HG03469 (cell line): ENCODE results near the gene GPR62.

Experiments
- ATAC-seq: cut with Tn5 transposase; IDR thresholded peaks from one replicate; pipeline ENCODE4 v1.9.1; 2021; ENCODE audit warnings: mild to moderate bottlenecking, moderate library complexity, moderate number of reproducible peaks; ENCODE audit not compliant: unreplicated experiment

Gene GPR62

GRCh38 chr3:51937611-51938450 lies 17.4 kb upstream of the GPR62 start:
- no peak for ATAC-seq

DNA sequence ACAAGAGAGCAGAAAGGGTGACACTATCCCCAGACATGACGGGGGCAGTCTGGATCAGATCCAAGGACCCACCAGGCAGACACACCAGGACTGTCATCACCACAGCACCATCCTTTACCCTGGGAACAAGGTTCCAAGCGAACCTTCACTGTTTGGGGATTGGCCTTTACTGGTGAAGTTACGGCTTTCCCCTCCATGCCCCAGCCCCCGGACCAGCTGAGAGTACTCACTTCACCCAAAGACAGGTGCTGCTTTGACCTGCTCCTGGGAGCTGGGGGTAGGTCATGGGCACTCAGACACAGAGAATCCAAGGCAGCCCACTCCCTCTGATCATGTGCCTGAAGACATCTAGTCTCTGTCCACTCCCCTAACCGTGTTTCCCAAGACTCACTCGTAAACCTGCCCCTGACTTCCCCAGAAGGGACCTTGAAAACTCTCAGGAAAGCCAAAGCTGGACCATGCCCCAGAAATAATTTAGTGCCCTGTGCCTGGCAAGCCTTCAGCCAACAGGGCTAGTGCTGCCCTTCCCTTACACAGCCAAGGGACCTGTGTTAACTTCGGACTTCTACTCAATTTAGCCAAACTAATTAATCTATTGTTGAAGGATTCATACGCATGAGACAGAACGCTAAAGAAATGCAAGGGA lies 16.3 kb upstream of the GPR62 start:
- ATAC-seq: no peak

GRCh38 chr3:51940648-51941462 lies 14.3 kb upstream of the GPR62 start:
- ATAC-seq: no peak

- no peak for ATAC-seq
These were observed 13.8 kb upstream of the GPR62 start for GRCh38 chr3:51941463-51941797.

- ATAC-seq: peak; percentile 83
These were observed 13.2 kb upstream of the GPR62 start, which contains the start of the genes PARP3 and RRP9 for GRCh38 chr3:51941798-51942602. TSS of gene PARP3 (plus strand) at chr3:51942363. CDS start at chr3:51943356, 993 bp downstream. TSS of gene RRP9 (minus strand) at chr3:51941904. CDS start at chr3:51941867, 37 bp downstream.

DNA sequence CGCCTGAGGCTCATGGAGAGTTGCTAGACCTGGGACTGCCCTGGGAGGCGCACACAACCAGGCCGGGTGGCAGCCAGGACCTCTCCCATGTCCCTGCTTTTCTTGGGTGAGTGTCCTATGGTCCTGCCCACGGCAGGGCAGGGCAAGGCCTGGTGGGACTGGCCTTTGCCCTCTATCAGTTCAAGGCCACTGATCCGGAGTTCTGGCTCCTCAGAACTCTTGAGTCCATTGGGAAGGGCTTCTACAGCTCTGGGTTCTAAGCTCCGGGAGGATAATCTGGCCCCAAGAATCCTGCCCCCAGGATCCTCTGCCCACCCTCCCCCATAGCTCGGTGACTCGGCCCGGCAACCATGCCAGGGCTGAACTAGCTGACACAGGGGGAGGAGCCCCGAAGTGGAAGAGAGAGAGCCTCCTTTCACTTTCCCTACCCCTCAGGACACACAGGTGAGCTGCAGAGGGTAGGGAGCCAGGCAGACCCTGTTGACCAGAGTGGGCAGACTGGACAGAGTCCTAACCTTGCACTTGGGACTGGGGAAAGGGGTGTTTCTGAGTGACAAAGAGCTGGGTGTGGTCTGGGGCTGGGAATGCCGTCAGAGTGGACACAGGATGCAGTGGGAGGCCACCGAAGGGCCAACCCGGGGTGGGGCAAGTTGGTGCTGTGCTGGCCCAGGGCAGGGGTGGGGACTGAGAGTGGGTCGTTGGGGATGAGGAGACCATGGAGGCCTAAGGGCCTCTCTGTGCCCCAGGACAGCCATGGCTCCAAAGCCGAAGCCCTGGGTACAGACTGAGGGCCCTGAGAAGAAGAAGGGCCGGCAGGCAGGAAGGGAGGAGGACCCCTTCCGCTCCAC lies 12.4 kb upstream of the GPR62 start:
- no peak for ATAC-seq

DNA sequence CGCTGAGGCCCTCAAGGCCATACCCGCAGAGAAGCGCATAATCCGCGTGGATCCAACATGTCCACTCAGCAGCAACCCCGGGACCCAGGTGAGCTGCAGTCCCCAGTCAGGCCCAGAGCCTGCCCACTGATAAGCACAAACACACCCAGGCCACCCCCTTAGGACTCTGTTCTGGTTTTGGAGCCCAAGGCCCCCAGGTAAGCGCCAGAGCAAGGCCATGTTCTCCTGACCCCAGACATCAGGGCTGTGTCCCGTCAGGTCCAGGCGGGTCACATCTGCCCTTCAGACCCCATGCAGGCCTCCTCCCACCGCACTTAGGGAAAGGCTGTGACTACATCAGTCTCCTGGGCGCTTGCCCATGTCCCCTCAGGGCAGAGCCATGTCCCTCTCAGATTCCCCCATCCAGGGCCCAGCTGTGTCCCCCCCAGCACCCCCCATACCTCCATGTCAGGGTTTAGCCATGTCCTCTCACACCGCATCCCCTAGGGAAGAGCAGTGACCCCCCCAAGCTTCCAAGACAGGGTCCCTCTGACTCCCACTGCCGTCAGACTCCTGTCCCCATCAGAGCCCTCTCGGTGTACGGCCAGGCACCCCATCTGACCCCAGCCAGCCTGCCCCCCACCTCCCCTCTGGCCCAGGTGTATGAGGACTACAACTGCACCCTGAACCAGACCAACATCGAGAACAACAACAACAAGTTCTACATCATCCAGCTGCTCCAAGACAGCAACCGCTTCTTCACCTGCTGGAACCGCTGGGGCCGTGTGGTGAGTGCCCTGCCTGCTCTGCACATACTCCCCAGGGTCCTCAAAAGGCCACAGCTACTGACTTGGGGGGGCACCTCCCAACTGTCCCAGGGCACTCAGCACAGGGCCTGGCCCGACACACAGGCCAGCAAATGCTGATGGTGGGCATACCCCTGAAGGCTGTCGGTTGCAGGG lies 11.5 kb upstream of the GPR62 start:
- no peak for ATAC-seq

GRCh38 chr3:51944451-51945021 lies 10.6 kb upstream of the GPR62 start:
- ATAC-seq: no peak

GRCh38 chr3:51945031-51945840 lies 9.9 kb upstream of the GPR62 start:
- no peak for ATAC-seq

DNA sequence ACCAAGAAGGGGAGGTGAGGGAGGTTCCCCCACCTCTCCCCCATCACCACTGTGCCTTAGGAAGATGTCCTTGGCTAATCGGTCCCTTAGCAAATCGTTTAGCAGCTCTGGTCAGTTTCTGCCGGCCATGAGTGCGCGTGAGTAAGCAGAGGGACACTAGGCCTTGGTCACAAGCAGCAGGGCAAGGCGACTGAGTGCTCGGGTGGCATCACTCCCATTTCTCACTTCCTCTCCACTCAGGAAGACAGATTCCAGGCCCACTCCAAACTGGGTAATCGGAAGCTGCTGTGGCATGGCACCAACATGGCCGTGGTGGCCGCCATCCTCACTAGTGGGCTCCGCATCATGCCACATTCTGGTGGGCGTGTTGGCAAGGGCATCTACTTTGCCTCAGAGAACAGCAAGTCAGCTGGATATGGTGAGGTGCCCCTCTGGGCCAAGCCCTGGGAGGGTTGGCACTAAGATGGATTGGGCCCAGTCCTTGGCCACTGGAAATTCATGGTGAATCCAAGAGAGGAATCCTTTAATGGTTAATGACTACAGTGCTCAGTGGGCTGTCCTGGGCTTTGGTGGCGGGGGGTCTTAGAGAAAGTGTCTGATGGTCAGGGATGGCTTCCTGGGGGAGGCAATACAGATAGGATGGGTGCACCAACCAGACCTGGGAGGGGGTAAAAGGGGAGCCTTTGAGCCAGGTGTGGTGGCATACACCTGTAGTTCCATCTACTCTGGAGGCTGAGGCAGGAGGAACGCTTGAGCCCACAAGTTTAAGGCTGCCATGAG lies 9.1 kb upstream of the GPR62 start:
- ATAC-seq: no peak

DNA sequence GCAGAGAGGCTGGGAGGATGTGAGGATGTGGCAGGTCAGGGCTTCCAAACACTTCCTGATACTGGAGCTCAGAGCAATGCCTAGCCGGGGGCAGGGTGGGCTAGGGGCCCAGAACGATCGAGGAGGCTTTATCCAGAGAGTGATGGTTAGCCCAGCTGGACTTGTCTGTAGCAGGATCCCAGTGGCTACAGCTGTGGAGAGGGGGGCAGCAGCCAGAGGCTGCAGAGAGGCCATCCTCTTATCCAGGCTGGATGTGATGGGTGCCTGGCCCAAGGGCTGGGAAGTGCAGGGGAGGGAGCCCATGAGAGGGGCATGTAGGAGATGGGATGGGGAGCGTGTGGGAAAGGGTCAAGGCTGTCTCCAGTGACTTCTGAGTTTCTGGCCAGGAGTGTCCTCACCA lies 8.4 kb upstream of the GPR62 start:
- no peak for ATAC-seq

GRCh38 chr3:51947215-51947900 lies 7.8 kb upstream of the GPR62 start:
- no peak for ATAC-seq

- no peak for ATAC-seq
These were observed 7.1 kb upstream of the GPR62 start for GRCh38 chr3:51948016-51948580.

- ATAC-seq: no peak
These were observed 6.1 kb upstream of the GPR62 start for GRCh38 chr3:51949121-51949520.

GRCh38 chr3:51950899-51951298 lies 4.3 kb upstream of the GPR62 start:
- ATAC-seq: no peak

GRCh38 chr3:51953445-51953844 lies 1.7 kb upstream of the GPR62 start:
- ATAC-seq: no peak
